Hepatocyte (in vitro differentiated cells): ENCODE results near the gene STX3. TPM values are rescaled to one million over a fixed set of nuclear protein-coding genes. Genes with fewer than 3 reads are reported as not detected.
A peak's percentile ranks its signal among the peaks of the same experiment; 100 is the strongest.

Experiments
- DNase-seq: peaks from one replicate; pipeline ENCODE4 v3.0.0-alpha.2; 2016; ENCODE audit warnings: low spot score
- H2AFZ ChIP-seq: fragments of 200-600 bp; sonication (generic); 2 replicates; pipeline ENCODE4 v1.6.0; 2016; ENCODE audit warnings: antibody characterized with exemption, mild to moderate bottlenecking
- H3K27ac ChIP-seq: fragments of 200-600 bp; sonication (generic); 2 replicates; pipeline ENCODE4 v1.5.1; 2016; ENCODE audit warnings: mild to moderate bottlenecking
- H3K27me3 ChIP-seq: fragments of 200-600 bp; sonication (generic); 2 replicates; pipeline ENCODE4 v1.6.1; 2016
- H3K36me3 ChIP-seq: fragments of 200-600 bp; sonication (generic); replicated peaks from 2 replicates; pipeline ENCODE4 v1.5.1; 2016; ENCODE audit warnings: low read depth; ENCODE audit not compliant: insufficient read depth
- H3K4me1 ChIP-seq: fragments of 200-600 bp; sonication (generic); 2 replicates; pipeline ENCODE4 v1.5.1; 2016; ENCODE audit warnings: mild to moderate bottlenecking, moderate library complexity; ENCODE audit not compliant: insufficient read depth
- H3K4me2 ChIP-seq: fragments of 200-600 bp; sonication (generic); 2 replicates; pipeline ENCODE4 v1.6.0; 2016
- H3K4me3 ChIP-seq: fragments of 200-600 bp; sonication (generic); 2 replicates; pipeline ENCODE4 v1.5.1; 2016; ENCODE audit warnings: mild to moderate bottlenecking
- H3K79me2 ChIP-seq: fragments of 200-600 bp; sonication (generic); 2 replicates; pipeline ENCODE4 v1.6.0; 2017; ENCODE audit warnings: mild to moderate bottlenecking
- H3K9me2 ChIP-seq: fragments of 200-600 bp; sonication (generic); replicated peaks from 2 replicates; pipeline ENCODE4 v1.6.0; 2017; ENCODE audit warnings: mild to moderate bottlenecking; ENCODE audit not compliant: insufficient read depth
- H3K9me3 ChIP-seq: fragments of 200-600 bp; sonication (generic); 2 replicates; pipeline ENCODE4 v1.5.1; 2016; ENCODE audit warnings: low read depth, mild to moderate bottlenecking
- H4K20me1 ChIP-seq: fragments of 200-600 bp; sonication (generic); 2 replicates; pipeline ENCODE4 v1.6.0; 2016; ENCODE audit warnings: mild to moderate bottlenecking; ENCODE audit not compliant: insufficient read depth, poor library complexity, severe bottlenecking
- CTCF ChIP-seq: fragments of 200-600 bp; sonication (generic); IDR thresholded peaks from 2 replicates; pipeline ENCODE4 v1.5.1; 2016; ENCODE audit warnings: antibody characterized with exemption, mild to moderate bottlenecking; ENCODE audit not compliant: poor library complexity
- EZH2 ChIP-seq: fragments of 200-600 bp; sonication (generic); IDR thresholded peaks from 2 replicates; pipeline ENCODE4 v1.6.1; 2016; ENCODE audit warnings: antibody characterized with exemption, mild to moderate bottlenecking, borderline replicate concordance
- EZH2phosphoT487 ChIP-seq: fragments of 200-600 bp; sonication (generic); IDR thresholded peaks from one replicate; pipeline ENCODE4 v1.6.1; 2018; ENCODE audit warnings: antibody characterized with exemption, mild to moderate bottlenecking, low read depth, moderate library complexity; ENCODE audit not compliant: unreplicated experiment, severe bottlenecking
- WGBS: methylation state at CpG from one replicate; pipeline ENCODE4 v1.1.6; 2016; ENCODE audit warnings: low lambda C conversion rate; ENCODE audit errors: missing lambda C conversion rate; 5-methylcytosine and 5-hydroxymethylcytosine counted together
- polyA plus RNA-seq: library from polyadenylated mRNA; unstranded; fragments of >200 nt; fragmentation: Nextera tagmentation; extraction: Ambion mirVana; gene quantifications from 2 replicates; pipeline ENCODE4 v1.2.1, GENCODE V29; 2016
- total RNA-seq: library from RNA; depleted of rRNA; stranded (reverse); fragments of >200 nt; gene quantifications from 2 replicates; pipeline ENCODE4 v1.2.3, GENCODE V29; 2014

STX3 gene
- total and polyA plus RNA-seq, 2 experiments from 2014 or later, result 73.1 to 140 TPM

DNA sequence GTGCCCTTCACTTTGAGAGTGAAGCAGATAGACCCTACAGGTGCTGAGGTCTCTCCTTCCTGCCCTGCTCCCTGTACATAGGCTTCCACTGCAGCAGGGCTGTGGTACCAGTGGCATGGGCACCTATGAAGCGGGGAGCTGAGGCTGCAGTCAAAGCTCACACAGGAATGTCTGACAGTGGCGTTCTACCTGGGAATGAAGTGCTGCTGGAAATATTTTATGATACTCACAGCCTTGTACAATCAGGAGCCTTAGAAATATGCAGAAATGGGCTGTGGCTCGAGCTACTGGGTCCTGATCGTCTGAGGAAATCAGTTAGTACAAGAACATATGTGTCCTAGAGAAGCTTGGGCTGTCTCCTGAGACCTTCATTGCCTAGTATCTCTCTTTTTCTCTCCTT is 30.6 kb downstream of the STX3 start:
- H3K4me3 ChIP-seq, result no peak overlapping the region
- peaks cover 19% of the 10 kb centered on the region for H3K4me1 ChIP-seq
- no peaks in the 10 kb centered on the region for H3K27me3 ChIP-seq
- H3K4me2 ChIP-seq, result no peak overlapping the region
- H4K20me1 ChIP-seq, result no peaks in the 10 kb centered on the region
- no peaks in the 10 kb centered on the region for H3K36me3 ChIP-seq
- no peak overlapping the region for H2AFZ ChIP-seq
- TF ChIP-seq CTCF (no peak), EZH2 (no peak), EZH2phosphoT487 (no peak)
- WGBS, result 91% methylated on average over 4 of the region's 4 CpGs
- DNase-seq, result no peak
- no peaks in the 10 kb centered on the region for H3K9me2 ChIP-seq
- peaks cover 79% of the 10 kb centered on the region for H3K79me2 ChIP-seq
- H3K9me3 ChIP-seq, result no peaks in the 10 kb centered on the region
- H3K27ac ChIP-seq, result peak overlapping the region; percentile 91

DNA sequence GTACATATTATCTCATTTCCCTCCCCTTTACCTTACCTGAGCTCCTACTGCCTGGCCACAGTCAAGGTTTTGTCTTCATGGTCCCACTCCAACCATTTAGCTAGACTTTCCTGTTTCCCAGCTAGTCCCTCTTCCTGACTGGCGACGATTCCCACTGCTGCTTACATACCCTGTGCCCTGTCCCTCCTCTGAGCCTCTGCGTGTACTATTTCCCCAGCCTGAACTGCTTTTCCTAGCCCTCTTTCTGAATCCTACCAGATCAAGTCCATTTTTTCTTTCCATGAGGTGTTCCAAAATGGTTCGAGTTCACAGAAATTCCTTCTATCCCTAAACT is 32.0 kb downstream of the STX3 start:
- Histone ChIP-seq H3K27me3 (no peaks in the 10 kb centered on the region), H3K79me2 (peaks cover 78% of the 10 kb centered on the region), H2AFZ (no peak overlapping the region), H3K36me3 (no peaks in the 10 kb centered on the region), H4K20me1 (no peaks in the 10 kb centered on the region), H3K9me2 (no peaks in the 10 kb centered on the region), H3K27ac (peak overlapping the region; percentile 89), H3K9me3 (no peaks in the 10 kb centered on the region), H3K4me1 (peaks cover 19% of the 10 kb centered on the region), H3K4me3 (no peak overlapping the region), H3K4me2 (peak overlapping the region; percentile 44)
- no peak for TF ChIP-seq CTCF
- no peak for TF ChIP-seq EZH2
- no peak for TF ChIP-seq EZH2phosphoT487
- no peak for DNase-seq
- 78% methylated on average over 4 of the region's 4 CpGs for WGBS

DNA sequence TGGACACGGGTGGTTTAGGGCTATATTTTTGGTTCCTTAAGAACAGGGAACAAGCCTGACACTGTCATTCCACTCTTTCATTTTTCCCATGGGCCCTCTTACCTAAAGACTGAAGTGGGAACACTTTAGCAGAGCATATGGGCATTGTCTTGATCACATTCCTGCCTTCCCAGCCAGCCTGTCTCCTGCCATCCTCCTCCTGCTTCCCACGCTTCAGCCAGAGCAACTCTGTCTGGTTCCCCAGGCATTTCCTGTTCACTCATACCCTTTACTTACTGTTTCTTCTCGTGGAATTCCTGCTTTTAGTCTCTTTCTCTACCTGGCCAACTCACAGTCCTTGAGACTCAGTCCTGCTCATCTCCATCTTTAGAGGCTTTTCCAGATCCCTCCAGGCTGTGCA is 32.6 kb downstream of the STX3 start:
- Histone ChIP-seq H3K4me1 (peaks cover 19% of the 10 kb centered on the region), H3K9me2 (no peaks in the 10 kb centered on the region), H3K27me3 (no peaks in the 10 kb centered on the region), H4K20me1 (no peaks in the 10 kb centered on the region), H3K9me3 (no peaks in the 10 kb centered on the region), H2AFZ (no peak overlapping the region), H3K36me3 (no peaks in the 10 kb centered on the region), H3K4me3 (no peak overlapping the region), H3K27ac (peak overlapping the region; percentile 89), H3K79me2 (peaks cover 74% of the 10 kb centered on the region), H3K4me2 (peak overlapping the region; percentile 44)
- TF ChIP-seq EZH2phosphoT487 (no peak), EZH2 (no peak), CTCF (no peak)
- WGBS, result 64% methylated on average over 3 of the region's 3 CpGs
- DNase-seq, result no peak

- no peak for TF ChIP-seq CTCF
- TF ChIP-seq EZH2, result no peak
- no peak for TF ChIP-seq EZH2phosphoT487
- 67% methylated on average over 4 of the region's 4 CpGs for WGBS
- DNase-seq, result no peak
- no peak overlapping the region for H3K27ac ChIP-seq
- H3K79me2 ChIP-seq, result peaks cover 40% of the 10 kb centered on the region
- H3K27me3 ChIP-seq, result no peaks in the 10 kb centered on the region
- H3K4me1 ChIP-seq, result peaks cover 12% of the 10 kb centered on the region
- no peaks in the 10 kb centered on the region for H3K9me2 ChIP-seq
- H4K20me1 ChIP-seq, result no peaks in the 10 kb centered on the region
- H3K36me3 ChIP-seq, result peaks cover 4% of the 10 kb centered on the region
- no peak overlapping the region for H2AFZ ChIP-seq
- no peak overlapping the region for H3K4me3 ChIP-seq
- H3K9me3 ChIP-seq, result no peaks in the 10 kb centered on the region
- no peak overlapping the region for H3K4me2 ChIP-seq
Observed at GRCh38 chr11:59791639-59792038, 36.5 kb downstream of the STX3 start.
